ENCODE results near the gene MICU1.

MICU1 gene

GRCh38 chr10:72333112-72334015 lies 292.5 kb downstream of the MICU1 start:
- no peak overlapping the region for H3K4me3 ChIP-seq (ENCODE audit: low read depth, low read length)
- DNase-seq (ENCODE audit: low read depth, low spot score) = no peak
- in situ Hi-C loops (cut with HindIII; ENCODE audit: low sequenced_read_pairs) = no loop called here
- TF ChIP-seq CTCF (IDR thresholded peaks at IDR 0.05; ENCODE audit: low read depth, low read length) = no peak

GRCh38 chr10:72332423-72333111 lies 293.3 kb downstream of the MICU1 start:
- no peak for DNase-seq (ENCODE audit: low read depth, low spot score)
- H3K4me3 ChIP-seq (ENCODE audit: low read depth, low read length) = no peak overlapping the region
- TF ChIP-seq CTCF (IDR thresholded peaks at IDR 0.05; ENCODE audit: low read depth, low read length) = no peak
- in situ Hi-C loops (cut with HindIII; ENCODE audit: low sequenced_read_pairs) = no loop called here

GRCh38 chr10:72331575-72332422 lies 294.1 kb downstream of the MICU1 start:
- in situ Hi-C loops (cut with HindIII; ENCODE audit: low sequenced_read_pairs) = no loop called here
- peak; percentile 95 for DNase-seq (ENCODE audit: low read depth, low spot score)
- peak; percentile 8 for TF ChIP-seq CTCF (IDR thresholded peaks at IDR 0.05; ENCODE audit: low read depth, low read length)
- H3K4me3 ChIP-seq (ENCODE audit: low read depth, low read length) = no peak overlapping the region

GRCh38 chr10:72330069-72330426 lies 295.8 kb downstream of the MICU1 start:
- no peak overlapping the region for H3K4me3 ChIP-seq (ENCODE audit: low read depth, low read length)
- TF ChIP-seq CTCF (IDR thresholded peaks at IDR 0.05; ENCODE audit: low read depth, low read length) = no peak
- in situ Hi-C loops (cut with HindIII; ENCODE audit: low sequenced_read_pairs) = no loop called here
- no peak for DNase-seq (ENCODE audit: low read depth, low spot score)

- no peak overlapping the region for H3K4me3 ChIP-seq (ENCODE audit: low read depth, low read length)
- in situ Hi-C loops (cut with HindIII; ENCODE audit: low sequenced_read_pairs) = no loop called here
- no peak for TF ChIP-seq CTCF (IDR thresholded peaks at IDR 0.05; ENCODE audit: low read depth, low read length)
- DNase-seq (ENCODE audit: low read depth, low spot score) = no peak
Observed at GRCh38 chr10:72329290-72330068, 296.4 kb downstream of the MICU1 start.

- TF ChIP-seq CTCF (IDR thresholded peaks at IDR 0.05; ENCODE audit: low read depth, low read length) = no peak
- DNase-seq (ENCODE audit: low read depth, low spot score) = no peak
- in situ Hi-C loops (cut with HindIII; ENCODE audit: low sequenced_read_pairs) = no loop called here
- no peak overlapping the region for H3K4me3 ChIP-seq (ENCODE audit: low read depth, low read length)
Observed at GRCh38 chr10:72328829-72329204, 297.1 kb downstream of the MICU1 start.

Data from astrocyte of the spinal cord (primary cell).